ENCODE results near the gene FILIP1L.

FILIP1L gene

GRCh38 chr3:100076731-100077529 lies 37.4 kb downstream of the FILIP1L start:
- H3K27me3 ChIP-seq (replicated peaks), result no peaks in the 10 kb centered on the region
- in situ Hi-C loops (cut with HindIII; ENCODE audit: low pct_ligation_motif_present, low sequenced_read_pairs), result no loop called here
- no peaks in the 10 kb centered on the region for H3K36me3 ChIP-seq (replicated peaks)
- H3K4me3 ChIP-seq (ENCODE audit: low read depth, low read length), result no peak overlapping the region
- H3K27ac ChIP-seq, result no peak overlapping the region
- no peak for DNase-seq
- no peak for TF ChIP-seq CTCF (IDR thresholded peaks at IDR 0.05; ENCODE audit: low read depth, low read length, missing control alignments)

- Histone ChIP-seq H3K36me3 (replicated peaks) (no peaks in the 10 kb centered on the region), H3K4me3 (ENCODE audit: low read depth, low read length) (no peak overlapping the region), H3K27ac (no peak overlapping the region), H3K27me3 (replicated peaks) (no peaks in the 10 kb centered on the region)
- in situ Hi-C loops (cut with HindIII; ENCODE audit: low pct_ligation_motif_present, low sequenced_read_pairs), result no loop called here
- no peak for TF ChIP-seq CTCF (IDR thresholded peaks at IDR 0.05; ENCODE audit: low read depth, low read length, missing control alignments)
- DNase-seq, result no peak
These were observed 38.2 kb downstream of the FILIP1L start for GRCh38 chr3:100075851-100076730.

GRCh38 chr3:100075196-100075595 lies 39.1 kb downstream of the FILIP1L start:
- H3K27ac ChIP-seq, result no peak overlapping the region
- no peaks in the 10 kb centered on the region for H3K36me3 ChIP-seq (replicated peaks)
- in situ Hi-C loops (cut with HindIII; ENCODE audit: low pct_ligation_motif_present, low sequenced_read_pairs), result no loop called here
- no peak for TF ChIP-seq CTCF (IDR thresholded peaks at IDR 0.05; ENCODE audit: low read depth, low read length, missing control alignments)
- no peak overlapping the region for H3K4me3 ChIP-seq (ENCODE audit: low read depth, low read length)
- no peak for DNase-seq
- H3K27me3 ChIP-seq (replicated peaks), result no peaks in the 10 kb centered on the region

DNA sequence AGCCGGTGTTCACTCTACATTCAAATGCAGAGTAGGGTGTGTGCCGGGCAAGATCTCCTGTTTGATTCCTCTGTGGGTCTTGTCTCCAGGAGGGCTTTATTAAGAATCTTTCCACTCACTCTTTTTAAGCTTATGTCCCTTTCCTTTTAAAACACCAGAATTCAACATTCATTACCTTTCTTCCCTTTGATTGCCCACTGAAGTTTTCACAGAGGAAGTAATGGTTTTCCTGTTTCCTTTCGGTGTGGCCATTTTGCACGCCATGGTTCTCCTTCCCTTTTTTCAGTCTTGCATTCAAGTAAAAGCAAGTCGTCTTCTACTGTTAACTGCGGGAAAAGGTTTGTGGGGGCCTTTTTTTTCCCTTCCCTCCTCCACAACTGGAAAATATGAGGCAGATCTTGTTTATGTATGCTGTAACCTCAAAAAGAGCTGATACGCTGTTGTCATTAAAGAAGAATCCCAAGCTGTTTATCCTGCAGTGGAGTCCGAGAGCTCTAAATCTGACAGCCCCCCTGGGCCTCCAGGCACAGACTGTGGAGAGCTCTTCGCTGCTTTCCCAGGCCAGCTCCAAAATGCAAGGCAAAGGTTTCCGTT lies 40.5 kb downstream of the FILIP1L start:
- Histone ChIP-seq H3K36me3 (replicated peaks) (no peaks in the 10 kb centered on the region), H3K27ac (peak overlapping the region; percentile 70), H3K4me3 (ENCODE audit: low read depth, low read length) (no peak overlapping the region), H3K27me3 (replicated peaks) (no peaks in the 10 kb centered on the region)
- in situ Hi-C loops (cut with HindIII; ENCODE audit: low pct_ligation_motif_present, low sequenced_read_pairs), result loop anchor here (25.0 kb wide), 1 partner anchor 237 kb away; no protein-coding TSS in a partner anchor
- no peak for TF ChIP-seq CTCF (IDR thresholded peaks at IDR 0.05; ENCODE audit: low read depth, low read length, missing control alignments)
- DNase-seq, result peak; percentile 79

DNA sequence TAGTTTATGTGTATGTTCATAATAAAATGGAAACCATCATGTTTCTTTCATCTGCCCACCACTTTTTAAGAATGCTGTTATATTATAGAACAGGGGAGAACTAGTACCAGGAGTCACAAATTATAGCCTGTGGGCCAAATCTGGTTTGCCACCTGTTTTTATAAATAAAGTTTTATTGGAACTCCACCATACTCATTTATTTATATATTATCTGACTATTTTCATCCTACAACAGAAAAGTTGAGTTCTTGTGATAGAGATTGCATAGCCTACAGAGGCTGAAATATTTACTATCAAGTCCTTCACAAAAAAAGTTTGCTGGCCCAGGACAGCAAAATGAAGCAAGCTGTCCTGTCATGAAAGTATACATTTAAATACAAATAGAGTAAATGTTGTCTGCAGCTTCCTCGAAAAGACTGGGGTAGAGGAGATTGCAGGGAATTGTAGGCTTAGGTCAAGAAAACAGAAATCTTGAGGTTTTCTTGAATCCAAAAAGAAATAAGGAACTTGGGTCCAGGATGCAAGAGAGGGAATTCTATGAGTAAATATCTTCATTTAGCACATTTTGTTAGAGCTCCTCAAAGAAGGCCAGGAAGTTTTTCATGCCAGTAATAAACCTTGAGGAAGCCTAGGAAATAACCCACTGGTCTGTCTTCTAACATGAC lies 41.1 kb downstream of the FILIP1L start:
- in situ Hi-C loops (cut with HindIII; ENCODE audit: low pct_ligation_motif_present, low sequenced_read_pairs), result loop anchor here (25.0 kb wide), 1 partner anchor 236 kb away; no protein-coding TSS in a partner anchor
- no peak for TF ChIP-seq CTCF (IDR thresholded peaks at IDR 0.05; ENCODE audit: low read depth, low read length, missing control alignments)
- no peaks in the 10 kb centered on the region for H3K36me3 ChIP-seq (replicated peaks)
- DNase-seq, result no peak
- H3K4me3 ChIP-seq (ENCODE audit: low read depth, low read length), result no peak overlapping the region
- H3K27ac ChIP-seq, result peak overlapping the region; percentile 70
- no peaks in the 10 kb centered on the region for H3K27me3 ChIP-seq (replicated peaks)
